T follicular helper cell (primary cell): ENCODE results near the gene TSC1.

Source experiments
- DNase-seq: peaks from one replicate; pipeline ENCODE4 v3.0.0-alpha.2; 2020; ENCODE audit warnings: low read depth

TSC1 gene

DNA sequence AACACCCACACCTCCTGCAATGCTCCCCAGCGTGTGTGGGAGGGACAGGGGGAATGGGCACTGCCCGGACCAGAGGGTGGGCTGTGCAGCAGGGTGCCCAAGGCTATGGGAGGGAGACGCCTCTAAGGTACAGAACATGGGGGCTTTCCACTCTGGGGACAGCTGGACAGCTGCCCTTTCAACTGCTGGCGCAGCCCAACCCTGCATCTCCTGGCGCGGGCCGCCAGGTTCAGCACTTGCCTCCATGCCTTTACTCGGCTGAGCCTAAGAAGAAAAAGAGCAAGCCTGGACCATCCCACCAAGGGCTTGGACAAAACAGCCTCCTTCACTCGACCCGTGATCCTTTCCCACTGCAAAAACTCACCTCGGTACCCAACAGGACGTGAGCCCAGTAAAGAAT, 81.3 kb downstream of the TSC1 start:
- no peak for DNase-seq

DNA sequence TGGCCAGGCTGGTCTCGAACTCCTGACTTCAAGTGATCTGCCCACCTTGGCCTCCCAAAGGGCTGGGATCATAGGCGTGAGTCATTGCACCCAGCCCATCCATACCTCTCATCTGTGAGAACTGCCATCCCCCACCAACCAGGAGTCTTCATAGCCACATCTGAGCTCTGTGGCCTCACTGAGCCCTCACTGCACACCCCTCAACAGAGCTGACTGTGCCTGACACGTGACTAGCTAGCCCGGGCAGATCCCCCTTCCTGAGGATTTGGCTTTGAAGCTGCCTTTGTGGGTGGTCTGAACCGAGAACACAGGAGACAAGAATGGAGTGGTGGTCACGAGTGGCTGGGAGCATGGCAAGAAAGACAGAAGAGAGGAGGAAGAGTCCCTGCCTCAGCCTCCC, 81.9 kb downstream of the TSC1 start:
- no peak for DNase-seq

DNA sequence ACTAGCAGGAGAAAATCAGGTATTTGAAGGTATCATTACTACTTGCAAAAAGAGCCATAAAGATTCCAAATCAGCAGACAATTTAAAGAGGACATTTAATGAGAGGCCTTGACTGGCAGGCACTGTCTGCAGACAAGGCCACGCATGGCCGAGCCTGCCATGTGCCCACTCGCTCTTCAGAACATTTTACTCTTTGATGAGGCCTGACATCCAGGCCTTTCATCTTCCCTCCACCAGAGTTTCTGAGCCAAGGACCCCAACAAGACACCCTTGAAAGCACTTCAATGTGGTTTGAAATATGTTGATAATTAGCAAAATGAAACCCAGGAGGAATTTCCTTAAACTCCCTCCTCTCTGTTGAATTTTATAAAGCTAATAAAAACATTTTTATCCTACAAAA, 82.8 kb downstream of the TSC1 start:
- DNase-seq = no peak

GRCh38 chr9:132858751-132859150, 85.7 kb downstream of the TSC1 start:
- no peak for DNase-seq

GRCh38 chr9:132857616-132858342, 86.6 kb downstream of the TSC1 start:
- no peak for DNase-seq

GRCh38 chr9:132857031-132857430, 87.4 kb downstream of the TSC1 start:
- no peak for DNase-seq

DNA sequence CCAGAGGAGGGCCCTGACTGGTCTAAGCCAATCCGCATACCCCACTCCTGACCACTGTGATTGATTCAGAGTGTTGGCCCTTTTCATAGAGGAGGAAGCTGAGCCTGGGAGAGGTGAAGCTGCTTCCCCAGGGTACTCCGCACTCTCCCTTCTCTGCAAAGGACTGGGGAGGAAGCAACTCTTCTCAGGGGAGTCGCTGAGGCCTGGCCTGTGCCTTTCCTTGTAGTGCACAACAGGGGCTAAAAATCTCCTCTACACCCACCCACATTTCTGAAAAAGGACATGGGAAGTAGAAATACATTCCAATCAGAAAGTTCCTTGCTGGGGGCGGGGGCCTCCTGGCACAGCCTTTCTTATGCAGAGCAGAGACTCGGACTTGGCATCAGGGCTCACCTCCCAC, 88.5 kb downstream of the TSC1 start:
- no peak for DNase-seq

- no peak for DNase-seq
Measured at GRCh38 chr9:132854832-132855231, 89.6 kb downstream of the TSC1 start.

GRCh38 chr9:132853482-132853881, 90.9 kb downstream of the TSC1 start:
- no peak for DNase-seq

GRCh38 chr9:132849185-132849706, 95.2 kb downstream of the TSC1 start:
- DNase-seq = no peak

DNA sequence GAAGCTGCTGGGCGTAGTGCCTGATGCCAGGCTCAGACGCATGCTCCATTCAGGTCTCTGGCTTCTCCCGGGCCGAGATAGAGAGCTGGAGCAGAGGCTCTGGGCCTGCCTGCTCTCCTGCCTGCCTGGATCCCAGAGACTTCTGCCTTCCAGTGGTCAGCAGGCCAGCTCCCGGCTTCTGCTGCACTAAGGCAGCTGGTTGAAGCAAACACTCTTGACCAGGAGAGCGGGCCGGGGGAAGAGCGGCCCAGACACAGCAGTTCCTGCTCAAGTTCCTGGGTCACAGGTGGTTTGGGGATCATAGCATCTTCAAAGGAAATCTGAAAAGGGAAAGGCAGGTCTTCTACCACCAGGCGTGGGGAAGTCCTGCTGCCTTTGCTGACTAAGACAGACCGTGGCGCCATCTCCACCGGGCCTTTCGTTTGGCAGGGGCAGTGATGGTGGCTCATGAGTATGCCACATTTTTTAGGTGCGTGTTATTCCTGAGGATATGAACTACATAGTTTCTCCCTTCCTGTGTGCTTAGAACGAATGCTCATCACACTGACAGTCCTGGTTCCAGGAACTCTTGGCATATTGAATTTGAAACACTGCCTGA, 97.4 kb downstream of the TSC1 start:
- no peak for DNase-seq

DNA sequence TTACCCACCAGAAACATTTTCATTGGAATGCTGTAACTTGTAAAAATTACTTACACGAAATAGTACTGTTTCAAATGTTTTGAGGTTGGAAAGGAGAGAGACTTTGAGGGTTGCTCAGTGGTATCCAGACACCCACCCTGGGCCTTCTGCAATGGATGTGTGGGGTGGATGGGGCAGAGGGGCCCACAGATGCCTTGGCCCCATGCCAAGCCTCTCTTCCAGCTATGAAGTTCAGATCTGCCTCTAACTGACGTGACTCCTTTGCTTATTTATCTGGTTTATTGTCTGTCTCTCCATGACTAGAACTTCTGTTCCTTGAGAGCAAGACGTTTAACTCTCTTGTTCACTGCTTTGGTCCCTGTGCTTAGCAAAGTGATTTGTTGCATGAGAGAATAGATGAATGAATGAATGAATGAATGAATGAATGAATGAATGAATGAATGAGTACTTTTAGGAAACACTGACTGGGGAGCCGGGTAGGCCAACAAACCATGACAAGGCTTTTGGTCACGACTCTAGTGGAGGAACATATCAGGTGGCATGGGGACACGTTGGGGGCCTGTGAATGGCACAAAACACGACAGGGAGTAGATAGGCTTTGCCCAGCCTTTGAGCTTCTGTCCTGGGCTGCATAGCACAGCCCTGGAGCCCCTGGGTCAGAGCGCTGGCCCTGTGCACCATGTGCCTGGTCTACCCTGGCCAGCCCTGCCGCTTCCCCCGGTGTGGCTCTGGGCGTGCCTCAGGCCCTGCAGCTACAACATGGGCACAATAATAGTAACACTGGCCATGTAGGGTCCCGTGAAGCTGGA, 98.1 kb downstream of the TSC1 start:
- no peak for DNase-seq

DNA sequence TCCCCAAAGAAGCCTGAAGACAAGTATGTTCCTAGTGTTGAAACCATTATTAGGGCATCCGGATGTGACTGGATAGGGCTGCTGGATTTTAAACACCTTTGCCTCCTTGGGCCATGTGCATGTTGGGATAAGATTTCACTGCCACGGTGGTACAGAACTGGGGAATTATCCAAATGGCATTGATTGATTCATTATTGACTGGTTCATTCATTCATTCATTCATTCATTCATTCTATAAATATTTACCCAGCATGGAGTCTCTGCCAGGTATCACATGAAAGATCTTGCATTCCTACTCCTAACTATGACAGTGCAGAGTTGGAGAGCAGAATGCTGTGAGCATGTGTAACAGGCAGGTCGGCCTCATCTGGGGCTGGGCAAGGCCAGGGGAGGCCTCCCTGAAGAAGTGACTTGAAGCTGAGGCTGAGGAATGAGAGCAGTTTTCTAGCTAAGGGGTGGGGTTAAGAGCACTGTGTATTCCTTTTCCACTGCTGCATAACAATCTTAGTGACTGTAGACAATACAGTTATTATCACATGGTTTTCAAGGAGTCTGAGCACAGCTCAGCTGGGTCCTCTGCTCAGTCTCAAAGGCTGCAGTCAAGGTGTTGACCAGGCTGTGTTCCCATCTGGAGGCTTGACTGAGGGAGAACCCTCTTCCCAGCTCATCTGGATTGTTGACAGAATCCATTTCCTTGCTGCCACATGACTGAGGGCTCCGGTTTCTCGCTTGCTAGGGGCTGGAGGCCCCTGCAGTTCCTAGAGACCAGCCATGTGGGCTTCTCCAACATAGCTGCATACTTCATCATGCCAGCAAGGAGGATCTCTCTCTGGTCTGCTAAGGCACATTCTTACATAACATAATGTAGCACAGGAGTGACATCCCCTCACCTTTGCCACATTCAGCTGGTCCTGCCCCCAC, 102.0 kb downstream of the TSC1 start:
- DNase-seq = no peak
